Trophoblast cell (in vitro differentiated cells and primary cell): ENCODE data around the gene SSH2.

Experiments used
- DNase-seq, 2 donors: peaks; one replicate each; pipeline ENCODE4 v3.0.0-alpha.2; 2016
- H2AFZ ChIP-seq: 2 replicates; pipeline ENCODE4 v1.6.1; 2013; ENCODE audit warnings: low read length, moderate library complexity, mild to moderate bottlenecking; ENCODE audit not compliant: insufficient read depth, poor library complexity
- H2AK5ac ChIP-seq: 2 replicates; pipeline ENCODE4 v1.6.1; 2013; ENCODE audit warnings: mild to moderate bottlenecking, low read length
- H2BK120ac ChIP-seq: 2 replicates; pipeline ENCODE4 v1.6.1; 2013; ENCODE audit warnings: low read length, mild to moderate bottlenecking, moderate library complexity; ENCODE audit not compliant: insufficient read depth, poor library complexity
- H2BK12ac ChIP-seq: 2 replicates; pipeline ENCODE4 v1.6.1; 2013; ENCODE audit warnings: mild to moderate bottlenecking, low read length, moderate library complexity
- H2BK5ac ChIP-seq: 2 replicates; pipeline ENCODE4 v1.6.1; 2013; ENCODE audit warnings: low read length, low read depth, moderate library complexity, mild to moderate bottlenecking; ENCODE audit not compliant: poor library complexity
- H3K14ac ChIP-seq: 2 replicates; pipeline ENCODE4 v1.6.1; 2013; ENCODE audit warnings: mild to moderate bottlenecking, low read length
- H3K18ac ChIP-seq: 2 replicates; pipeline ENCODE4 v1.6.1; 2013; ENCODE audit warnings: mild to moderate bottlenecking, low read length
- H3K23ac ChIP-seq: 2 replicates; pipeline ENCODE4 v1.6.1; 2013; ENCODE audit warnings: low read length
- H3K27ac ChIP-seq: 2 replicates; pipeline ENCODE4 v1.5.1; 2013; ENCODE audit warnings: low read depth, mild to moderate bottlenecking, inconsistent platforms, low read length, moderate library complexity
- H3K27me3 ChIP-seq: 2 replicates; pipeline ENCODE4 v1.6.1; 2013; ENCODE audit warnings: inconsistent platforms, mild to moderate bottlenecking, low read length, moderate library complexity; ENCODE audit not compliant: insufficient read depth
- H3K36me3 ChIP-seq, 2 experiments: 1 replicate in 1 of 2; 2 replicates in 1 of 2; pipeline ENCODE4 v1.6.1; 2013; ENCODE audit warnings: low read length in 2 of 2, mild to moderate bottlenecking in 2 of 2, moderate library complexity in 1 of 2; ENCODE audit not compliant: insufficient read depth in 2 of 2, control insufficient read depth in 1 of 2
- H3K4ac ChIP-seq: 2 replicates; pipeline ENCODE4 v1.6.1; 2013; ENCODE audit warnings: low read depth, mild to moderate bottlenecking, low read length, moderate library complexity
- H3K4me1 ChIP-seq, 2 experiments: 1 replicate in 1 of 2; 2 replicates in 1 of 2; pipeline ENCODE4 v1.6.1; 2013; ENCODE audit warnings: low read length in 2 of 2, mild to moderate bottlenecking in 2 of 2, moderate library complexity in 1 of 2; ENCODE audit not compliant: insufficient read depth in 2 of 2, control insufficient read depth in 1 of 2
- H3K4me2 ChIP-seq: 2 replicates; pipeline ENCODE4 v1.6.1; 2013; ENCODE audit warnings: inconsistent platforms, mild to moderate bottlenecking, low read length, moderate library complexity
- H3K4me3 ChIP-seq: 2 replicates; pipeline ENCODE4 v1.5.1; 2013; ENCODE audit warnings: mild to moderate bottlenecking, low read depth, low read length, inconsistent platforms
- H3K79me1 ChIP-seq: one replicate; pipeline ENCODE4 v1.6.1; 2013; ENCODE audit warnings: low read length
- H3K79me2 ChIP-seq: 2 replicates; pipeline ENCODE4 v1.6.1; 2013; ENCODE audit warnings: low read length, mild to moderate bottlenecking; ENCODE audit not compliant: control insufficient read depth, insufficient read depth, poor library complexity
- H3K9ac ChIP-seq: 2 replicates; pipeline ENCODE4 v1.6.1; 2013; ENCODE audit warnings: mild to moderate bottlenecking, low read length
- H3K9me3 ChIP-seq: 2 replicates; pipeline ENCODE4 v1.6.1; 2013; ENCODE audit warnings: low read depth, mild to moderate bottlenecking, control low read depth, inconsistent platforms, low read length; ENCODE audit not compliant: insufficient read depth
- H4K12ac ChIP-seq: 2 replicates; pipeline ENCODE4 v1.6.1; 2013; ENCODE audit warnings: low read depth, mild to moderate bottlenecking, low read length, moderate library complexity
- H4K8ac ChIP-seq: 2 replicates; pipeline ENCODE4 v1.6.1; 2013; ENCODE audit warnings: low read depth, mild to moderate bottlenecking, low read length, moderate library complexity
- H4K91ac ChIP-seq: one replicate; pipeline ENCODE4 v1.6.1; 2013; ENCODE audit warnings: low read depth, mild to moderate bottlenecking, low read length, moderate library complexity
- WGBS: extraction: QIAGEN DNeasy Blood & Tissue Kit; methylation state at CpG from one replicate; pipeline ENCODE4 v1.1.7; 2013; ENCODE audit warnings: missing lambda C conversion rate; ENCODE audit not compliant: insufficient read length, insufficient coverage; ENCODE audit errors: extremely low coverage; 5-methylcytosine and 5-hydroxymethylcytosine counted together

Gene SSH2

GRCh38 chr17:29694918-29695563 lies 235.0 kb downstream of the SSH2 start:
- no peak overlapping the region for H3K4me3 ChIP-seq
- no peak overlapping the region for H2BK5ac ChIP-seq
- no peak overlapping the region for H4K12ac ChIP-seq
- no peaks in the 10 kb centered on the region for H3K79me1 ChIP-seq
- H4K91ac ChIP-seq = no peak overlapping the region
- no peaks in the 10 kb centered on the region for H3K27me3 ChIP-seq
- WGBS = no CpG with 5 or more reads among the region's 5 CpGs
- no peak overlapping the region for H2AFZ ChIP-seq
- H2BK120ac ChIP-seq = no peak overlapping the region
- H3K4me2 ChIP-seq = no peak overlapping the region
- DNase-seq = no peak
- no peak overlapping the region for H3K14ac ChIP-seq
- H3K27ac ChIP-seq = no peak overlapping the region
- H3K9ac ChIP-seq = no peak overlapping the region
- H3K18ac ChIP-seq = no peak overlapping the region
- no peak overlapping the region for H2AK5ac ChIP-seq
- no peaks in the 10 kb centered on the region for H3K4me1 ChIP-seq
- no peaks in the 10 kb centered on the region for H3K9me3 ChIP-seq
- no peak overlapping the region for H3K23ac ChIP-seq
- peaks cover 0 to 3% of the 10 kb centered on the region in 2 experiments for H3K36me3 ChIP-seq
- H3K4ac ChIP-seq = no peak overlapping the region
- no peaks in the 10 kb centered on the region for H3K79me2 ChIP-seq
- no peak overlapping the region for H2BK12ac ChIP-seq
- H4K8ac ChIP-seq = no peak overlapping the region

- H3K18ac ChIP-seq = no peak overlapping the region
- H3K79me2 ChIP-seq = no peaks in the 10 kb centered on the region
- H3K4ac ChIP-seq = no peak overlapping the region
- H3K9ac ChIP-seq = no peak overlapping the region
- DNase-seq = peak; percentile 78 to 89
- H2AFZ ChIP-seq = no peak overlapping the region
- WGBS = no CpG with 5 or more reads among the region's 3 CpGs
- H3K23ac ChIP-seq = no peak overlapping the region
- no peaks in the 10 kb centered on the region for H3K79me1 ChIP-seq
- no peak overlapping the region for H2BK5ac ChIP-seq
- H2BK12ac ChIP-seq = no peak overlapping the region
- H2BK120ac ChIP-seq = no peak overlapping the region
- H3K27ac ChIP-seq = no peak overlapping the region
- peaks cover 0 to 3% of the 10 kb centered on the region in 2 experiments for H3K36me3 ChIP-seq
- H3K27me3 ChIP-seq = no peaks in the 10 kb centered on the region
- no peak overlapping the region for H3K4me2 ChIP-seq
- no peak overlapping the region for H3K14ac ChIP-seq
- H4K8ac ChIP-seq = no peak overlapping the region
- H2AK5ac ChIP-seq = no peak overlapping the region
- no peak overlapping the region for H4K12ac ChIP-seq
- no peak overlapping the region for H3K4me3 ChIP-seq
- no peak overlapping the region for H4K91ac ChIP-seq
- no peaks in the 10 kb centered on the region for H3K4me1 ChIP-seq
- no peaks in the 10 kb centered on the region for H3K9me3 ChIP-seq
Observed at GRCh38 chr17:29693751-29694150, 236.3 kb downstream of the SSH2 start.

- H2AFZ ChIP-seq = no peak overlapping the region
- H2BK5ac ChIP-seq = no peak overlapping the region
- H3K4me3 ChIP-seq = no peak overlapping the region
- no peak overlapping the region for H3K27ac ChIP-seq
- no peaks in the 10 kb centered on the region for H3K79me1 ChIP-seq
- H3K4ac ChIP-seq = no peak overlapping the region
- H3K79me2 ChIP-seq = no peaks in the 10 kb centered on the region
- no CpG with 5 or more reads among the region's 2 CpGs for WGBS
- H3K4me2 ChIP-seq = no peak overlapping the region
- peaks cover 0 to 4% of the 10 kb centered on the region in 2 experiments for H3K4me1 ChIP-seq
- DNase-seq = no peak
- H3K9me3 ChIP-seq = no peaks in the 10 kb centered on the region
- H3K18ac ChIP-seq = no peak overlapping the region
- H4K8ac ChIP-seq = no peak overlapping the region
- no peaks in the 10 kb centered on the region for H3K27me3 ChIP-seq
- no peak overlapping the region for H3K23ac ChIP-seq
- H2BK120ac ChIP-seq = no peak overlapping the region
- H4K91ac ChIP-seq = no peak overlapping the region
- H3K36me3 ChIP-seq = peaks cover 5 to 6% of the 10 kb centered on the region in 2 experiments
- H3K14ac ChIP-seq = no peak overlapping the region
- no peak overlapping the region for H4K12ac ChIP-seq
- no peak overlapping the region for H2AK5ac ChIP-seq
- no peak overlapping the region for H3K9ac ChIP-seq
- H2BK12ac ChIP-seq = no peak overlapping the region
Observed at GRCh38 chr17:29687596-29687995, 242.4 kb downstream of the SSH2 start.

DNA sequence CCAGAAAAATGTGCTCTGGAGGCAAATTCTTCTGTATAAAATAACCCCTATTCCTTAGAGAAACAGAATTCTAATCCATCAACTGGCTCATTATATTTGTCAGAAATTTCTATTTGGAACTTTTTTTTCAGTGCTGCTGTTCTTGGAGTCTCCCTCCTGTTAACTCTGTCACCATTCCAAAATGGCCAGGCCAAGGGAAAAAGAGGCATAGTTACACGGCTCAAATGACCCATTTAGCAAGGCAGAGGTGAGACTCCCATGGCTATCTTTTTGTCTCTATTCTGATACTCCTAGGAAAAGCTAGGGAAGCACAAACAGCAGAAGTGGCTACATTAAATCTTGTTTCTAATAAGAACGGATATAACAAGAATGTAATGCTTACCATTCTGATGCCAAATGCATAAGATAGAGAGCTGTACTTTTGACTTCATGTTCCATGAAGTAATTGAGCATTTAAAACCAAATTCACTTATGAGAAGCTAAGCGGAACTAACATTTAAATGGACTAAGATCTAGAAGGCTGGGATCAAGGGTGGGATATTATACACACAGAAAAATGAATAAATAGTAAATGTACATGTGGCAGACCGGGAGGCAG lies 242.9 kb downstream of the SSH2 start:
- no peak overlapping the region for H3K4me2 ChIP-seq

More for the DNA sequence above, 242.9 kb downstream of the SSH2 start:
- H3K9ac ChIP-seq = no peak overlapping the region
- H3K14ac ChIP-seq = no peak overlapping the region
- no peak for DNase-seq
- peaks cover 2% of the 10 kb centered on the region for H3K79me1 ChIP-seq
- H3K27me3 ChIP-seq = no peaks in the 10 kb centered on the region
- H3K36me3 ChIP-seq = peaks cover 5 to 6% of the 10 kb centered on the region in 2 experiments
- no peak overlapping the region for H2AK5ac ChIP-seq
- no peak overlapping the region for H4K91ac ChIP-seq
- no peak overlapping the region for H4K12ac ChIP-seq
- H2AFZ ChIP-seq = no peak overlapping the region
- no peak overlapping the region for H3K23ac ChIP-seq
- H3K27ac ChIP-seq = no peak overlapping the region
- no peaks in the 10 kb centered on the region for H3K79me2 ChIP-seq
- no peak overlapping the region for H4K8ac ChIP-seq
- H2BK12ac ChIP-seq = no peak overlapping the region
- H3K4me1 ChIP-seq = peaks cover 0 to 4% of the 10 kb centered on the region in 2 experiments
- H3K4me3 ChIP-seq = no peak overlapping the region
- no peak overlapping the region for H3K18ac ChIP-seq
- H3K4ac ChIP-seq = no peak overlapping the region
- H2BK120ac ChIP-seq = no peak overlapping the region
- WGBS = no CpG with 5 or more reads among the region's 4 CpGs
- no peak overlapping the region for H2BK5ac ChIP-seq
- H3K9me3 ChIP-seq = no peaks in the 10 kb centered on the region
